GM12878 (cell line): ENCODE data around the gene CMSS1. TPM values are rescaled to one million over a fixed set of nuclear protein-coding genes. Genes with fewer than 3 reads are reported as not detected.

Experiments used
- ATAC-seq: fragments of 200-7000 bp; cut with Tn5 transposase; 3 replicates; pipeline ENCODE4 v1.9.1; 2020; ENCODE audit warnings: mild to moderate bottlenecking, moderate library complexity
- BruUV-seq: library from RNA; stranded (reverse); fragments of 400-500 nt; replicated peaks from 2 replicates; lab custom pipeline; 2021; lab: Mats Ljungman, UMichigan
- CTCF ChIA-PET: fragments of 300-600 bp; sonication (Branson Sonifier 250); formaldehyde crosslinking; extraction: SDS; loops from one replicate; lab custom pipeline; 2021; ENCODE audit warnings: inconsistent platforms; lab: Yijun Ruan, JAX
- POLR2A ChIA-PET: fragments of 350-600 bp; formaldehyde crosslinking; extraction: SDS; loops from one replicate; lab custom pipeline; 2021; ENCODE audit warnings: inconsistent platforms; lab: Charles Lee
- RAD21 ChIA-PET: fragments of 300-600 bp; sonication (Branson Sonifier 250); formaldehyde crosslinking; loops from one replicate; lab custom pipeline; 2023; ENCODE audit warnings: antibody characterized with exemption; ENCODE audit not compliant: unreplicated experiment; lab: Charles Lee
- SMC1A ChIA-PET: fragments of 300-600 bp; sonication (Branson Sonifier 250); formaldehyde crosslinking; loops from one replicate; lab custom pipeline; 2023; ENCODE audit not compliant: unreplicated experiment, uncharacterized antibody; lab: Charles Lee
- DNase-seq: peaks from one replicate; pipeline ENCODE4 v3.0.0-alpha.2; 2011; ENCODE audit warnings: low read depth, low spot score
- FAIRE-seq: peaks from 3 replicates; lab custom pipeline; 2011; peaks lifted over from hg19 to GRCh38; lab: Jason Lieb, UNC
- H2AFZ ChIP-seq: 2 replicates; pipeline ENCODE4 v1.6.0; 2011; ENCODE audit warnings: low read depth, low read length, control low read depth; ENCODE audit not compliant: control insufficient read depth
- H3K27ac ChIP-seq: 2 replicates; pipeline ENCODE4 v1.5.1; 2011; ENCODE audit warnings: control low read depth; ENCODE audit not compliant: control insufficient read depth, insufficient read depth
- H3K27me3 ChIP-seq, 2 experiments: replicated peaks in 1 of 2; 2 replicates each; pipeline versions ENCODE4 v1.6.0 to v1.6.1; 2011; ENCODE audit warnings: low read length in 1 of 2; ENCODE audit not compliant: control insufficient read depth in 2 of 2, insufficient read depth in 2 of 2
- H3K36me3 ChIP-seq, 2 experiments: 2 replicates each; pipeline ENCODE4 v1.5.1; 2011; ENCODE audit warnings: low read length in 1 of 2; ENCODE audit not compliant: control insufficient read depth in 2 of 2, insufficient read depth in 2 of 2
- H3K4me1 ChIP-seq: 2 replicates; pipeline ENCODE4 v1.6.1; 2011; ENCODE audit warnings: mild to moderate bottlenecking, low read length, moderate library complexity, mixed read lengths; ENCODE audit not compliant: control insufficient read depth, insufficient read depth
- H3K4me2 ChIP-seq: 2 replicates; pipeline ENCODE4 v1.6.0; 2011; ENCODE audit warnings: control low read depth; ENCODE audit not compliant: control insufficient read depth, insufficient read depth
- H3K4me3 ChIP-seq: fragments of 200-600 bp; sonication (generic); 2 replicates; pipeline ENCODE4 v1.5.1; 2016
- H3K79me2 ChIP-seq: 2 replicates; pipeline ENCODE4 v1.6.0; 2011; ENCODE audit warnings: low read length; ENCODE audit not compliant: control insufficient read depth, insufficient read depth
- H3K9ac ChIP-seq: 2 replicates; pipeline ENCODE4 v1.8.0; 2011; ENCODE audit warnings: low read length, control low read depth, mixed read lengths; ENCODE audit not compliant: control insufficient read depth, insufficient read depth
- H3K9me3 ChIP-seq: replicated peaks from 3 replicates; pipeline ENCODE4 v1.5.1; 2011; ENCODE audit warnings: mild to moderate bottlenecking, low read length; ENCODE audit not compliant: control insufficient read depth, insufficient read depth
- H4K20me1 ChIP-seq: 2 replicates; pipeline ENCODE4 v1.6.0; 2011; ENCODE audit not compliant: control insufficient read depth, insufficient read depth
- ATF2 ChIP-seq: IDR thresholded peaks from 2 replicates; pipeline ENCODE4 v1.6.1; 2012; ENCODE audit warnings: low read length, inconsistent platforms
- CHD1 ChIP-seq: IDR thresholded peaks from 2 replicates; pipeline ENCODE4 v1.6.1; 2012; ENCODE audit warnings: low read depth, low read length, improper control_type of control experiment
- CREB1 ChIP-seq: IDR thresholded peaks from 2 replicates; pipeline ENCODE4 v1.6.1; 2012; ENCODE audit warnings: low read depth, mild to moderate bottlenecking, inconsistent platforms
- CREM ChIP-seq: IDR thresholded peaks from 2 replicates; pipeline ENCODE4 v1.6.1; 2014; ENCODE audit warnings: antibody characterized with exemption, low read depth
- E2F4 ChIP-seq: IDR thresholded peaks from 2 replicates; pipeline ENCODE4 v1.6.1; 2012; ENCODE audit warnings: low read depth, low read length, improper control_type of control experiment
- GATAD2B ChIP-seq: fragments of 450-650 bp; conservative IDR thresholded peaks from 2 replicates; pipeline ENCODE4 v1.6.1; 2017; ENCODE audit warnings: low read depth, mild to moderate bottlenecking, moderate library complexity
- IKZF2 ChIP-seq, 2 experiments: fragments of 450-650 bp; IDR thresholded peaks; 2 replicates each; pipeline ENCODE4 v1.6.1; 2017; ENCODE audit warnings: mild to moderate bottlenecking in 2 of 2, moderate library complexity in 2 of 2
- IRF3 ChIP-seq: fragments of 450-650 bp; IDR thresholded peaks from 2 replicates; pipeline ENCODE4 v1.6.1; 2014; ENCODE audit warnings: mild to moderate bottlenecking
- IRF5 ChIP-seq: fragments of 450-650 bp; IDR thresholded peaks from 2 replicates; pipeline ENCODE4 v1.6.1; 2017; ENCODE audit warnings: borderline replicate concordance
- MEF2A ChIP-seq: IDR thresholded peaks from 2 replicates; pipeline ENCODE4 v1.6.1; 2011; ENCODE audit warnings: low read depth, mild to moderate bottlenecking, low read length, moderate library complexity; ENCODE audit not compliant: insufficient read depth
- NFYA ChIP-seq: IDR thresholded peaks from 2 replicates; pipeline ENCODE4 v1.6.1; 2011; ENCODE audit warnings: low read depth, mild to moderate bottlenecking, low read length, improper control_type of control experiment, borderline replicate concordance
- RAD51 ChIP-seq: fragments of 450-650 bp; IDR thresholded peaks from 2 replicates; pipeline ENCODE4 v1.6.1; 2016; ENCODE audit warnings: moderate library complexity, mild to moderate bottlenecking, inconsistent platforms
- RUNX3 ChIP-seq: IDR thresholded peaks from 2 replicates; pipeline ENCODE4 v1.6.1; 2012; ENCODE audit warnings: low read length, inconsistent platforms
- TCF7 ChIP-seq: IDR thresholded peaks from 2 replicates; pipeline ENCODE4 v1.6.1; 2014; ENCODE audit warnings: antibody characterized with exemption, borderline replicate concordance
- ZNF274 ChIP-seq: IDR thresholded peaks from one replicate; pipeline ENCODE4 v1.8.0; 2011; ENCODE audit not compliant: insufficient read length, insufficient read depth
- ZNF384 ChIP-seq: IDR thresholded peaks from 2 replicates; pipeline ENCODE4 v1.6.1; 2012; ENCODE audit warnings: low read depth, mild to moderate bottlenecking, low read length, improper control_type of control experiment, borderline replicate concordance
- WGBS: methylation state at CpG from one replicate; pipeline ENCODE4 v1.1.6; 2016; ENCODE audit warnings: low lambda C conversion rate; ENCODE audit not compliant: insufficient replicate concordance, insufficient coverage; ENCODE audit errors: missing lambda C conversion rate; 5-methylcytosine and 5-hydroxymethylcytosine counted together
- in situ Hi-C: fragments of 300-500 bp; cut with MboI; formaldehyde crosslinking; loops from 9 replicates; pipeline ENCODE4 v1.14.3; 2018; ENCODE audit warnings: mixed read lengths
- intact Hi-C: fragments of 100-400 bp; cut with micrococcal nuclease; formaldehyde crosslinking; loops from one replicate; pipeline ENCODE4 v1.14.2; 2022; ENCODE audit not compliant: unreplicated experiment
- polyA plus RNA-seq, 11 experiments: library from polyadenylated mRNA; depleted of rRNA in 4 of 11; unstranded in 6 of 11; stranded (reverse) in 5 of 11; fragments of >200 nt; fragmentation: Nextera tagmentation in 4 of 11; fragmentation: Illumina TruSeq in 1 of 11; extraction: Ambion mirVana in 4 of 11; extraction: Trizol in 1 of 11; gene quantifications; 1 replicate in 1 of 11; 2 replicates in 10 of 11; pipeline versions ENCODE4 v1.2.1 to v1.2.3, GENCODE V29; 2011 to 2016; ENCODE audit warnings: inconsistent platforms in 2 of 11, missing spikeins in 2 of 11, low read depth in 1 of 11
- total RNA-seq, 4 experiments: library from RNA; depleted of rRNA in 3 of 4; stranded (reverse); fragments of >200 nt in 3 of 4; fragmentation: Illumina TruSeq in 1 of 4; extraction: Trizol in 1 of 4; gene quantifications; 2 replicates each; pipeline versions ENCODE4 v1.2.1 to v1.2.3, GENCODE V29; 2013 to 2021

CMSS1 gene
- total and polyA plus RNA-seq, 10 of the 15 experiments (the other 5 are each of a cell fraction or from before 2014, with no cell fraction given), result 31.0 to 118 (median 70.1) TPM

GRCh38 chr3:99938270-99938911, 120.7 kb downstream of the CMSS1 start:
- Histone ChIP-seq H3K4me1 (peaks cover 24% of the 10 kb centered on the region), H3K4me2 (peak overlapping the region; percentile 87), H3K9me3 (no peaks in the 10 kb centered on the region), H3K4me3 (0 out of 2 replicates have a peak overlapping the region, but pooled peaks have one; percentile 15), H2AFZ (peak overlapping the region; percentile 75), H3K27me3 (no peaks in the 10 kb centered on the region), H3K36me3 (no peaks in the 10 kb centered on the region), H4K20me1 (no peaks in the 10 kb centered on the region), H3K27ac (0 out of 2 replicates have a peak overlapping the region, but pooled peaks have one; percentile 58), H3K9ac (peak overlapping the region; percentile 29), H3K79me2 (no peaks in the 10 kb centered on the region)
- BruUV-seq, result no TSS peak
- ChIA-PET POLR2A (interaction anchor here (0.7 to 1.5 kb wide), 4 partner anchors 12 to 74 kb away, joined by 3 read pairs; no protein-coding TSS in a partner anchor), CTCF (interaction anchor here (0.6 to 2.2 kb wide), 5 partner anchors 10 to 439 kb away, joined by 3 to 8 read pairs (median 5); no protein-coding TSS in a partner anchor), RAD21 (interaction anchor here (0.5 to 2.8 kb wide), 10 partner anchors 37 to 121 kb away, joined by 3 to 14 read pairs (median 4); no protein-coding TSS in a partner anchor), SMC1A (interaction anchor here (1.1 to 4.1 kb wide), 13 partner anchors 9 to 131 kb away, joined by 3 to 21 read pairs (median 6); no protein-coding TSS in a partner anchor)
- in situ Hi-C loops (no loop called here), intact Hi-C loops (loop anchor here (5.0 kb wide), 1 partner anchor 96 kb away; no protein-coding TSS in a partner anchor)
- ATAC-seq, result peak; percentile 56
- WGBS, result 70% methylated on average over 3 of the region's 3 CpGs
- no peak for DNase-seq
- no peak for FAIRE-seq
- no peak for TF ChIP-seq GATAD2B
- no peak for TF ChIP-seq ATF2
- TF ChIP-seq E2F4, result no peak
- no peak for TF ChIP-seq CREM
- TF ChIP-seq NFYA, result no peak
- TF ChIP-seq ZNF274, result no peak
- TF ChIP-seq ZNF384, result 0 out of 2 replicates have a peak, but pooled peaks have one; percentile 26
- TF ChIP-seq CREB1, result no peak
- TF ChIP-seq IRF5, result no peak
- TF ChIP-seq MEF2A, result 0 out of 2 replicates have a peak, but pooled peaks have one; percentile 13
- no peak for TF ChIP-seq IKZF2 (IDR thresholded peaks at IDR 0.05)
- no peak for TF ChIP-seq RAD51
- TF ChIP-seq IRF3, result no peak
- TF ChIP-seq TCF7, result no peak
- TF ChIP-seq RUNX3, result peak; percentile 41; the same call in 1 of the 2 replicates
- TF ChIP-seq CHD1, result no peak
